GM23248 (cell line): ENCODE results near the gene MGAT4C.
"Not testable (repeated sequence)": the region's sequence is repeated elsewhere in the genome, so short reads cannot be mapped to it uniquely, and the experiment has no call there.

Source experiments
- EZH2 ChIP-seq: fragments of 200-600 bp; sonication (generic); IDR thresholded peaks from 2 replicates; pipeline ENCODE4 v1.6.1; 2018; ENCODE audit warnings: antibody characterized with exemption, mild to moderate bottlenecking; ENCODE audit not compliant: insufficient read depth, poor library complexity, severe bottlenecking
- EZH2phosphoT487 ChIP-seq: fragments of 200-600 bp; sonication (generic); IDR thresholded peaks from 2 replicates; pipeline ENCODE4 v1.6.1; 2018; ENCODE audit warnings: antibody characterized with exemption, moderate library complexity, mild to moderate bottlenecking, low read depth; ENCODE audit not compliant: insufficient read depth

GRCh38 chr12:86059052-86059451 lies 197.1 kb downstream of the MGAT4C start:
- TF ChIP-seq EZH2, EZH2phosphoT487: not testable (repeated sequence)
